H9 (cell line): ENCODE data around the gene SLC5A2. TPM values are rescaled to one million over a fixed set of nuclear protein-coding genes. Genes with fewer than 3 reads are reported as not detected.

ENCODE experiments used
- DNase-seq: peaks from one replicate; pipeline ENCODE4 v3.0.0-alpha.2; 2017
- H2AFZ ChIP-seq: one replicate; pipeline ENCODE4 v1.6.1; 2013; ENCODE audit warnings: mild to moderate bottlenecking, low read length, control low read depth, moderate library complexity
- H2AK5ac ChIP-seq: 2 replicates; pipeline ENCODE4 v1.6.1; 2013; ENCODE audit warnings: low read length, control low read depth, mixed read lengths; ENCODE audit not compliant: insufficient read length
- H2BK120ac ChIP-seq: one replicate; pipeline ENCODE4 v1.6.1; 2013; ENCODE audit warnings: low read depth, mild to moderate bottlenecking, low read length, control low read depth, inconsistent platforms; ENCODE audit not compliant: poor library complexity, severe bottlenecking
- H2BK12ac ChIP-seq: 2 replicates; pipeline ENCODE4 v1.6.1; 2013; ENCODE audit warnings: low read length, control low read depth, mixed read lengths, low read depth; ENCODE audit not compliant: insufficient read length
- H2BK15ac ChIP-seq: 2 replicates; pipeline ENCODE4 v1.6.1; 2013; ENCODE audit warnings: low read depth, low read length, control low read depth
- H2BK20ac ChIP-seq: one replicate; pipeline ENCODE4 v1.6.1; 2013; ENCODE audit warnings: low read depth, mild to moderate bottlenecking, low read length, control low read depth, inconsistent platforms; ENCODE audit not compliant: poor library complexity, severe bottlenecking
- H2BK5ac ChIP-seq: 2 replicates; pipeline ENCODE4 v1.6.1; 2013; ENCODE audit warnings: low read length, control low read depth, mixed read lengths; ENCODE audit not compliant: insufficient read length
- H3K14ac ChIP-seq: 2 replicates; pipeline ENCODE4 v1.6.1; 2013; ENCODE audit warnings: low read length, control low read depth; ENCODE audit not compliant: insufficient read depth
- H3K18ac ChIP-seq: 2 replicates; pipeline ENCODE4 v1.6.1; 2013; ENCODE audit warnings: low read depth, mild to moderate bottlenecking, mixed read lengths, low read length, control low read depth; ENCODE audit not compliant: insufficient read length
- H3K23ac ChIP-seq: 2 replicates; pipeline ENCODE4 v1.6.1; 2013; ENCODE audit warnings: low read length, control low read depth, mixed read lengths, low read depth; ENCODE audit not compliant: insufficient read length
- H3K23me2 ChIP-seq: 2 replicates; pipeline ENCODE4 v1.6.1; 2013; ENCODE audit warnings: low read depth, mild to moderate bottlenecking, mixed read lengths, low read length, control low read depth; ENCODE audit not compliant: insufficient read length, poor library complexity, severe bottlenecking
- H3K27ac ChIP-seq: 2 replicates; pipeline ENCODE4 v1.5.1; 2013; ENCODE audit warnings: low read length, control low read depth, mixed read lengths, low read depth; ENCODE audit not compliant: insufficient read length
- H3K27me3 ChIP-seq: 2 replicates; pipeline ENCODE4 v1.6.1; 2013; ENCODE audit warnings: low read length, control low read depth, inconsistent platforms; ENCODE audit not compliant: insufficient read depth
- H3K4ac ChIP-seq: 2 replicates; pipeline ENCODE4 v1.6.1; 2013; ENCODE audit warnings: low read depth, mild to moderate bottlenecking, control low read depth, inconsistent platforms, low read length, moderate library complexity
- H3K4me1 ChIP-seq: 2 replicates; pipeline ENCODE4 v1.6.1; 2013; ENCODE audit warnings: low read length, control low read depth, inconsistent platforms; ENCODE audit not compliant: insufficient read depth
- H3K4me2 ChIP-seq: 2 replicates; pipeline ENCODE4 v1.6.1; 2013; ENCODE audit warnings: low read length, control low read depth, mixed read lengths; ENCODE audit not compliant: insufficient read length, insufficient read depth
- H3K56ac ChIP-seq: 2 replicates; pipeline ENCODE4 v1.6.1; 2013; ENCODE audit warnings: low read depth, mild to moderate bottlenecking, mixed read lengths, low read length, control low read depth; ENCODE audit not compliant: insufficient read length
- H3K79me1 ChIP-seq: 2 replicates; pipeline ENCODE4 v1.6.1; 2013; ENCODE audit warnings: low read depth, mild to moderate bottlenecking, moderate library complexity, low read length, control low read depth, inconsistent platforms; ENCODE audit not compliant: insufficient read depth, poor library complexity, severe bottlenecking
- H3K79me2 ChIP-seq: 2 replicates; pipeline ENCODE4 v1.6.1; 2013; ENCODE audit warnings: low read length, control low read depth, inconsistent platforms; ENCODE audit not compliant: insufficient read depth
- H3K9ac ChIP-seq: 2 replicates; pipeline ENCODE4 v1.6.1; 2013; ENCODE audit warnings: low read length, control low read depth, mixed read lengths; ENCODE audit not compliant: insufficient read length; ENCODE audit errors: extremely low read depth
- H3K9me3 ChIP-seq: one replicate; pipeline ENCODE4 v1.6.1; 2013; ENCODE audit warnings: low read depth, low read length, inconsistent platforms; ENCODE audit not compliant: control insufficient read depth
- H3T11ph ChIP-seq: one replicate; pipeline ENCODE4 v1.6.1; 2013; ENCODE audit warnings: mild to moderate bottlenecking, low read length, control low read depth, inconsistent platforms
- H4K20me1 ChIP-seq: one replicate; pipeline ENCODE4 v1.6.1; 2013; ENCODE audit not compliant: control insufficient read depth, insufficient read length, insufficient read depth
- H4K5ac ChIP-seq: 2 replicates; pipeline ENCODE4 v1.6.1; 2013; ENCODE audit warnings: low read depth, mild to moderate bottlenecking, mixed read lengths, low read length, control low read depth; ENCODE audit not compliant: insufficient read length
- H4K8ac ChIP-seq: replicated peaks from 2 replicates; pipeline ENCODE4 v1.6.1; 2013; ENCODE audit warnings: low read length, control low read depth, mixed read lengths, low read depth; ENCODE audit not compliant: insufficient read length
- H4K91ac ChIP-seq: 2 replicates; pipeline ENCODE4 v1.6.1; 2013; ENCODE audit warnings: low read depth, mild to moderate bottlenecking, moderate library complexity, mixed read lengths, low read length, control low read depth; ENCODE audit not compliant: insufficient read length
- H3K27ac Mint-ChIP-seq, 3 experiments: 2 replicates in 2 of 3; 3 replicates in 1 of 3; pipeline ENCODE4 v1.8.0; 2020 to 2021; ENCODE audit warnings: mixed read lengths in 3 of 3, mild to moderate bottlenecking in 1 of 3, moderate library complexity in 1 of 3
- H3K27me3 Mint-ChIP-seq: 2 replicates; pipeline ENCODE4 v1.8.0; 2021; ENCODE audit warnings: low read depth, mild to moderate bottlenecking, moderate library complexity, mixed read lengths
- H3K36me3 Mint-ChIP-seq, 3 experiments: 2 replicates in 2 of 3; 3 replicates in 1 of 3; pipeline ENCODE4 v1.8.0; 2020 to 2021; ENCODE audit warnings: low read depth in 3 of 3, mixed read lengths in 3 of 3; ENCODE audit not compliant: insufficient read depth in 1 of 3
- H3K4me1 Mint-ChIP-seq, 2 experiments: 2 replicates each; pipeline ENCODE4 v1.8.0; 2020; ENCODE audit warnings: mixed read lengths in 2 of 2
- H3K4me3 Mint-ChIP-seq, 2 experiments: 2 replicates in 1 of 2; 3 replicates in 1 of 2; pipeline ENCODE4 v1.8.0; 2020 to 2021; ENCODE audit warnings: mild to moderate bottlenecking in 2 of 2, mixed read lengths in 2 of 2, moderate library complexity in 1 of 2
- H3K9me3 Mint-ChIP-seq, 2 experiments: 2 replicates in 1 of 2; 3 replicates in 1 of 2; pipeline ENCODE4 v1.8.0; 2020; ENCODE audit warnings: mild to moderate bottlenecking in 2 of 2, mixed read lengths in 2 of 2, moderate library complexity in 1 of 2
- WGBS: extraction: QIAGEN DNeasy Blood & Tissue Kit; methylation state at CpG from one replicate; pipeline ENCODE4 v1.1.7; 2013; ENCODE audit warnings: missing lambda C conversion rate, low lambda C conversion rate, mixed read lengths; ENCODE audit not compliant: insufficient read length; ENCODE audit errors: extremely low coverage; 5-methylcytosine and 5-hydroxymethylcytosine counted together
- total RNA-seq: library from RNA; stranded (reverse); gene quantifications from 2 replicates; pipeline ENCODE4 v1.2.1, GENCODE V29; 2021
- TF ChIP-seq, protein P1 (sequence below): fragments of 200-600 bp; sonication (generic); conservative IDR thresholded peaks from 3 replicates; pipeline ENCODE4 v1.8.0; 2021; ENCODE audit warnings: antibody characterized with exemption, mild to moderate bottlenecking

SLC5A2 gene
- total RNA-seq, 1 experiment from 2014 or later = 0.52 TPM

DNA sequence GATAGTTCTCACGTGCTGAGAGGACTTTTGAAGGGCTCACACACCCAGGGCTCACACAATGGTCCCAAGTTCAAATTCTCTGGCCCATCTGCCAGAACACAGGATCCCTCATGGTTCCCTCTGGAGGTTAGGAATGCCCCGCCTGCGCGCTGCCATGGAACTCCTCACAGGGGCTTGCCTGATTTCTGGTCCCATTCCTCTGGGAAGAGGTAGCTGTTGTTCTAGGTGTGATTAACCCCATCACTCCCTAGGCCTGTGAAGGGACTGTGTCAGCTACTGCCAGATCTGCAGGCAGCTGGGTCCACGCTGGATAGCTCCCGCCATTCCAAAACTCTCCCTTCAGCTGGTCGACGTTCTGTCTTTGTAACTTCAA is 25.9 kb upstream of the SLC5A2 start:
- Histone ChIP-seq H4K5ac (no peak overlapping the region), H3K14ac (no peak overlapping the region), H2BK12ac (no peak overlapping the region), H3K27ac (no peak overlapping the region), H2AK5ac (no peak overlapping the region), H2BK5ac (no peak overlapping the region), H3K27me3 (no peaks in the 10 kb centered on the region), H3K4me2 (no peak overlapping the region), H3K56ac (no peak overlapping the region), H3K18ac (no peak overlapping the region), H3T11ph (no peak overlapping the region), H3K79me1 (peaks cover 4% of the 10 kb centered on the region), H3K79me2 (no peaks in the 10 kb centered on the region; the same call in 1 of the 2 replicates), H3K4me1 (peaks cover 9% of the 10 kb centered on the region; the same call in 1 of the 2 replicates), H3K9ac (no peak overlapping the region), H3K23me2 (peaks cover 8% of the 10 kb centered on the region), H2AFZ (no peak overlapping the region), H3K4ac (no peak overlapping the region), H4K8ac (no peak overlapping the region), H3K23ac (no peak overlapping the region), H4K91ac (no peak overlapping the region), H2BK120ac (no peak overlapping the region), H3K9me3 (no peaks in the 10 kb centered on the region), H2BK20ac (no peak overlapping the region), H2BK15ac (no peak overlapping the region), H4K20me1 (no peaks in the 10 kb centered on the region)
- no peak for DNase-seq
- Mint-ChIP-seq H3K4me1 (peaks cover 37 to 45% of the 10 kb centered on the region in 2 experiments), H3K9me3 (no peaks in the 10 kb centered on the region), H3K36me3 (peaks cover 0 to 5% (median 0%) of the 10 kb centered on the region in 3 experiments; a peak in 4 of 7 replicates), H3K27ac (no peak overlapping the region), H3K4me3 (peak overlapping the region in 1 of 2 experiments; percentile 92; a peak in 1 of 5 replicates), H3K27me3 (no peaks in the 10 kb centered on the region)
- no CpG with 5 or more reads among the region's 8 CpGs for WGBS
- TF ChIP-seq, protein P1, sequence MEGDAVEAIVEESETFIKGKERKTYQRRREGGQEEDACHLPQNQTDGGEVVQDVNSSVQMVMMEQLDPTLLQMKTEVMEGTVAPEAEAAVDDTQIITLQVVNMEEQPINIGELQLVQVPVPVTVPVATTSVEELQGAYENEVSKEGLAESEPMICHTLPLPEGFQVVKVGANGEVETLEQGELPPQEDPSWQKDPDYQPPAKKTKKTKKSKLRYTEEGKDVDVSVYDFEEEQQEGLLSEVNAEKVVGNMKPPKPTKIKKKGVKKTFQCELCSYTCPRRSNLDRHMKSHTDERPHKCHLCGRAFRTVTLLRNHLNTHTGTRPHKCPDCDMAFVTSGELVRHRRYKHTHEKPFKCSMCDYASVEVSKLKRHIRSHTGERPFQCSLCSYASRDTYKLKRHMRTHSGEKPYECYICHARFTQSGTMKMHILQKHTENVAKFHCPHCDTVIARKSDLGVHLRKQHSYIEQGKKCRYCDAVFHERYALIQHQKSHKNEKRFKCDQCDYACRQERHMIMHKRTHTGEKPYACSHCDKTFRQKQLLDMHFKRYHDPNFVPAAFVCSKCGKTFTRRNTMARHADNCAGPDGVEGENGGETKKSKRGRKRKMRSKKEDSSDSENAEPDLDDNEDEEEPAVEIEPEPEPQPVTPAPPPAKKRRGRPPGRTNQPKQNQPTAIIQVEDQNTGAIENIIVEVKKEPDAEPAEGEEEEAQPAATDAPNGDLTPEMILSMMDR = no peak
